Hippocampal formation (tissue), 2 donors: ENCODE measurements around the gene PNPLA7.
"Not testable (repeated sequence)": the region's sequence is repeated elsewhere in the genome, so short reads cannot be mapped to it uniquely, and the experiment has no call there.

Experiments used
- DNase-seq, 2 donors: peaks; one replicate each; lab custom pipeline; 2025; lab: John Stamatoyannopoulos, UW

PNPLA7 gene

DNA sequence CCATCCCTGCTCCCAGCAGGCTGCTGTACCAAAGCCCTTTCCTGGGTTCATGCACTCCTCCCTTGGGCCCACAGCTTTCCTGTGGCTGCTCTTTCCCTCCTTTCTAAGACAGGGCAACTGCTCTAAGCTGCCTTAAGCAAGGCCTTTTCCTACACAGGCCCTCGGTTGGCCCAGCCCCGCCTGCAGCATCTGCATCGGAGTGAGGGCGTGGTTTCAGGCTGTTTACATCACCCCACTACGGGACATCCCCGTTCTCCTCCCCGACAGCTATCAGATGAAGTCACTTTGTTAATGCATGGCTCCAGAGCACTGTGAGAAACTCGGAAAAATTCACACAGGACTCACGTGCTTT, 25.1 kb upstream of the PNPLA7 start:
- DNase-seq, result peak in 1 of 2 donors; percentile 37

DNA sequence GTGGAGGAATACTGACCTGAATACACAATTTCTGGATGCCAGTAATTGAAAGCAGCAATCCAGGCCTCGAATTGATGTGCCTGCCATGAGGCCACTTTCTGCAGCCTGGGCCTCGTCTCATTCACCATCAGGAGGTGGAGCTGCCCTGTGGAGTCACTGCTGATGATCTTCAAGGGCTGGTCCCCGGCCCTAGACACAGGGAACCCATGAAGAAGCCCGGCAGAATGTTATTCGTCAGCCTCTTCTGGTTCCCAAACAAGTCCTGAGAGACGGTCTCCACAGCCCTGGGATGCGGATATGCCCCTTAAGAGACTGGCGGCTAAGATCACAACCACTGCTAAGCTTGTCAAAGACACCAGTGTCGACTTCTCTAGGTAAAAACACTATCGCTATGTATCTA, 24.0 kb upstream of the PNPLA7 start:
- DNase-seq, result no peak

- no peak for DNase-seq
These were observed 20.4 kb upstream of the PNPLA7 start for GRCh38 chr9:137570566-137570965.

DNA sequence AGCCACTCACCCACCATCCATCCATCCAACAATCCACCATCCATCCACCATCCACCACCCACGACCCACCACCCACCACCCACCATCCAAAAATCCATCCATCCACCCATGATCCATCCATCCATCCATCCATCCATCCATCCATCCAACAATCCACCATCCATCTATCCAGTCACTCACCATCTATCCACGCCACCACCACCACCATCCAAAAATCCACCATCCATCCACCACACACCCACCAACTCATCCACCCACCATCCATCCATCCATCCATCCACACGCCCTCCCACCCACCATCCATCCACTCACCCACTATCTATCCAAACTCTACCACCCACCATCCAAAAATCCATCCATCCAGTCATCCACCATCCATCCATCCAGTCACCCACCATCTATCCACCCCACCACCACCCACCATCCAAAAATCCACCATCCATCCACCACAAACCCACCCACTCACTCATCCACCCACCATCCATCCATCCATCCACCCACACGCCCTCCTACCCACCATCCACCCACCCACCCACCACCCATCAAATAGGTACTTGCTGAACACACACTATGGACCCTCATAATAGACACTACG, 19.5 kb upstream of the PNPLA7 start:
- DNase-seq, result no peak

DNA sequence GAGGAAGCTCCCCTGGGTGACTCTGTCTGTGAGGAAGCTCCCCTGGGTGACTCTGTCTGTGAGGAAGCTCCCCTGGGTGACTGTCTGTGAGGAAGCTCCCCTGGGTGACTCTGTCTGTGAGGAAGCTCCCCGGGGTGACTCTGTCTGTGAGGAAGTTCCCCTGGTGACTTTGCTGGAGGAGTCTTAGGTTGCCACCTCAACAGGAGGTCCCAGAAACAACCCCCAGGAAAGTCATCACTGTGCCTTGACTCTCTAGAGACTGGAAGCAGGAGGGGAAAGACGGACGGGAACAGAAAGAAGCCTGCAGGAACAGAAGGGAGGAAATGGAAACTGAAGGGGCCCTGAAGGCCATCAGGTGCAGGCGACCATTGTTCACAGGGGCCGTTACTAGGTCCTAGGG, 18.2 kb upstream of the PNPLA7 start:
- not testable (repeated sequence) for DNase-seq

- no peak for DNase-seq
These were observed 14.7 kb upstream of the PNPLA7 start for GRCh38 chr9:137564817-137565411.

DNA sequence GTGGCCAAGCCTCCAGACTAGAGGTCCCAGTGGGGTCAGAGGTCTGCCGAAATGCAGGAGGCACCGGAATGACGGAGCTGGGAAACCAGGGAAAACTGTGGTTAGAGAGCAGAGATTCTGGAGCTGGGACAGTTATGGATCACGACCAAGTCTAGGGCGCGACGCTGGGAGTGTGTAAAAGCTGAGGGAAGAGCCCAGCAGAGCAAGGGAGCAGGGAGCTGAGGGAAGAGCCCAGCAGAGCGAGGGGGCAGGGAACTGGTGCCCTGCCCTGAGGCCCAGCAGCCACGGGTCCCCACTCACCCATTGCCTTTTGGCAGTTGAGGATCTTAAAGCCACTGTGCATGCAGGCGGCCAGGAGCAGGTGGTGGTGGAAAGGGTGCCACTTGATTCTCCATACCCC, 13.9 kb upstream of the PNPLA7 start:
- DNase-seq, result no peak

GRCh38 chr9:137558127-137558526, 7.9 kb upstream of the PNPLA7 start:
- DNase-seq, result no peak

GRCh38 chr9:137556069-137556838, 6.1 kb upstream of the PNPLA7 start:
- DNase-seq, result no peak

GRCh38 chr9:137555179-137555578, 5.0 kb upstream of the PNPLA7 start:
- no peak for DNase-seq

- no peak for DNase-seq
These were observed 4.1 kb upstream of the PNPLA7 start for GRCh38 chr9:137554349-137554748.

GRCh38 chr9:137553654-137554053, 3.5 kb upstream of the PNPLA7 start:
- DNase-seq, result not testable (repeated sequence)

DNA sequence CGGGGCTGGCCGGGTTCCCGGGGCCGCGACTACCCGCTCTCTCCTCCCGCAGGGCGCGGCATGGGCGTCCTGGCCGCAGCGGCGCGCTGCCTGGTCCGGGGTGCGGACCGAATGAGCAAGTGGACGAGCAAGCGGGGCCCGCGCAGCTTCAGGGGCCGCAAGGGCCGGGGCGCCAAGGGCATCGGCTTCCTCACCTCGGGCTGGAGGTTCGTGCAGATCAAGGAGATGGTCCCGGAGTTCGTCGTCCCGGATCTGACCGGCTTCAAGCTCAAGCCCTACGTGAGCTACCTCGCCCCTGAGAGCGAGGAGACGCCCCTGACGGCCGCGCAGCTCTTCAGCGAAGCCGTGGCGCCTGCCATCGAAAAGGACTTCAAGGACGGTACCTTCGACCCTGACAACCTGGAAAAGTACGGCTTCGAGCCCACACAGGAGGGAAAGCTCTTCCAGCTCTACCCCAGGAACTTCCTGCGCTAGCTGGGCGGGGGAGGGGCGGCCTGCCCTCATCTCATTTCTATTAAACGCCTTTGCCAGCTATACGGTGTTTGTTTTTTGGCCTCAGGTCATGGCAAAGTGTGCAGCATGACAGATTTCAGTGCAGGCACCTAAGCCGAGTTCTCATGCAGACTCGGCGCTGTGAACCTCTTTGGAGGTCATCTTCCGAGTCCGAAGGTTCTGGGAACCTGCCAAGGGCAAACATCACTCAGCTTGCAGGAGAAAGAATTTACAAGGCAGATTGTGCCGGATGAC, 2.0 kb upstream of the PNPLA7 start:
- no peak for DNase-seq

DNA sequence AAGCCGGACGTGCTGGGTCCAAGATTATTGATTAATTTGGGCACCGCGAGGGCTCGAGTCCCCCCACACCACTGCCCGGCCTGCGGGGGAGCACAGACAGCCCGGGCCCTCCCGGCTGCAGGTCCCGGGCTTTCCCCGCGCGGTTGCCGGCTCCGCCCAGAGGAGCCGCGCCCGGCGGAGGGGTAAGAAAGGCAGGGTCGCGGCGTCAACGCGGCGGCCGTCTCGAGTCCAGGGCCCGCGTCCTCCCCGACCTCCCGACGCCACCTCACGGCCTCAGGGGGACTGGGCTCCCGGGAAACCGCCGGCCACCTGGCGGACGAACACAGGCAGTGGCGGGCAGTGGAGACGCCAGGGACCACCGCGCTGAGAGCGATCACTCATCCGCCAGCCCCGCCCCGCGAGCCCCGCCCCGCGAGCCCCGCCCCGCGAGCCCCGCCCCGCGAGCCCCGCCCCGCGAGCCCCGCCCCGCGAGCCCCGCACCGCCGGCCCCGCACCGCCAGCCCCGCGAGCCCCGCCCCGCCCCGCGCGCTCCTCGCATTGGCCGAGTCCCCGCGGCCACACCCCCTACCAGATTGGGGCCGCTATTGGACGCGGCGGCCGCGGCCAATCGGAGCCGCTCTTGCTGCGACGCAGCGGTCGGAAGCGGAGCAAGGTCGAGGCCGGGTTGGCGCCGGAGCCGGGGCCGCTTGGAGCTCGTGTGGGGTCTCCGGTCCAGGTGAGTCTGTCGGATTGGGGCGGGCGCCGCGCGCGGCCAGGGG, 1.2 kb upstream of the PNPLA7 start, which contains the start of gene MRPL41:
TSS of gene MRPL41 (plus strand) at position 616 of the 758 bp plus-strand sequence. CDS start 203 bp downstream, outside the sequence.
- peak; percentile 84 to 86 for DNase-seq

GRCh38 chr9:137550958-137551263, 709 bp upstream of the PNPLA7 start:
- not testable (repeated sequence) for DNase-seq

DNA sequence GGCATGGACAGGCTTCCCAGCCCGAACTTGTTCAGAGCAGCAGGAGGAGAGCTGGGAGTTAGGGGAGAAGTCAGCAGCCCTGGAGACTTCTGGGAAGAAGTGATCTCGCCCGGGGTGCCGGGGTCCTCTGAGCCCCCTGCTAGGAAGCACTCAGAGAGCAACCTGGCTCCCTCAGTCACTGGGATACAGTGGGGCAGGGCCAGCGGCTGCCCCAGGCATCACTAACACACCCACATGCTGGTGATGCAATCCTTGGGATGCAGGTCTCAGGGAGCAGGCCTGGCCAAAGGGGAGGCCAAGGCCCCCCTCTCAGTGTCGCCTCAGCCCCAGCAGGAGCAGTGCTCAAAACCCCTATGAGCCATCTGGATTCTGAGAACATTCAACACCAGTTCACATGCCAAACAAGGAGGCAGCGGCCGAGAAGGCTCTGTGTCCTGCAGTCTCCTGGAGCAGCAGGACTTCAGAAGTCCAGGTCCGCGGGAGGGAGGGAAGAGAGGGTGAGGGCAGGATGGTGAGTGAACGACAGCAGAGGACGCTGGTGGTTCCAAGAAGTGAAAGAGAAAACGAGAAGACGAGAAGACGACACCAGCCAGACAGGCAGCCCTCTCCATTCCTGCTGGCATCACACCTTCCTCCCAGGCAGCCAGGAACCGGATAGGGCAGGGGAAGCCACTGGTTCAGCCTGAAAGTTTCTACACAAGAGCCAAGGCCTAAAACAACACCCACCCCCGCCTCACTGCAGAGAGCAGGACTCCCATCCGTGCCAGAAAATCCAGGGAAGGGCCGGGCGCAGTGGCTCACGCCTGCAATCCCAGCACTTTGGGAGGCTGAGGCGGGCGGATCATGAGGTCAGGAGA, 2.3 kb downstream of the PNPLA7 start:
- no peak for DNase-seq

GRCh38 chr9:137545123-137545522, 5.1 kb downstream of the PNPLA7 start:
- no peak for DNase-seq

- no peak for DNase-seq
These were observed 5.9 kb downstream of the PNPLA7 start for GRCh38 chr9:137544176-137544760.

DNA sequence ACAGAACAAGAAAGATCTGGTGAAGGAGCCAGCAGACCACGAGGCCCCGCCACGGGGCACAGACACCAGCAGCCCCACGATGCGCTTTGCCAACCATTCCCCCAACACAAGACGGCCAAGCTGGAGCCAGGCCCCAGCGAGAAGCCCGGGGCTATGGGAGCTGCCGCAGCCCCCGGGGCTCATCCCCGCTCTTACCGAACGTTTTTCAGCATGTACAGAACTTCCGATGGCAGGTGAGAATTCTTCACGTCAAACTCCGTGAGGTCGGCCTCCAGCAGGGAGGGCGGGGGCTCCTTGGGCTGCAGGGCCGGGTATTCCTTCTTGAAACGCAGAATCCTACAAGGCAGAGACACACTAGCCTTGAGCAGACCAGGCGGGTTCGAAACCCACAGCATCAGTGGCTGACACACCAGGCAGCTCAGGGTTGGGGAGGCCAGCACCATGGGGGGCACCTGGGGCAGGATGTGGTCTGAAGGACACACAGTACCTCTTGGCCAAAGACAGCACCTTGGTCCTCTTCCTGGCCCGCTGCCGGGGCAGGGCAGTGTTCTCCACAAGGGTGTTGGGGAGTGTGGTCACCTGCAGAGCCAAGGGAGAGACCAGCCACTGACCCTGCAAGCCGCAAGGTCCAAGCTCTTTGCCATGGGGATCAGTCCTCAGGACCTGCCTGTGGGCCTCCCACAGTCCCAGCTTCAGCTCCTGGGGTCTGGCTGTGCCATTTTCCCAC, 6.8 kb downstream of the PNPLA7 start:
- no peak for DNase-seq

DNA sequence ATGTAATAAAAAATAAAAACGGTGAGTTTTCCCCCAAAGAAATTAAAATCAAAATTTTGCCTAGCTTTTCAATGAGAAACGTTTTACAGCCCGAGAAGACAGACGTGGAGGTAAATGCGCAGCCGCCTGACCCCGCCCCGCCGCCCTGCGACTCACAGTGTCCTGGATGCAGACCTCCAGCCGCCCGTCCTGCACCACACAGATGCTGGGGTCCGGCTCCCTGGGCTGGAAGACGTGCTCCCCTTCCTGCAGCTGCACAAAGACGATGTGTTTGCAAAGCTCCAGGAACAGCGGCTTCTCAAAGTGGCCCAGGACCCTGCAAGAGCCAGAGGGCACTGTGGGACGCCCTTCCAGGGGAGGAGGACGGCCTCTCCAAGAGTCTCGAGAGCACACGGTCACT, 7.7 kb downstream of the PNPLA7 start:
- DNase-seq, result no peak
